ENCODE data around the gene PTGR3.
"Not testable (repeated sequence)": the region's sequence is repeated elsewhere in the genome, so short reads cannot be mapped to it uniquely, and the experiment has no call there.

The PTGR3 gene

GRCh38 chr18:75201282-75202270 is 7.4 kb downstream of the PTGR3 start:
- peak; percentile 27 for DNase-seq

- peak; percentile 22 for DNase-seq
These were observed 8.2 kb downstream of the PTGR3 start for GRCh38 chr18:75200605-75201280.

GRCh38 chr18:75200071-75200470 is 8.9 kb downstream of the PTGR3 start:
- DNase-seq, result no peak

GRCh38 chr18:75199327-75199726 is 9.6 kb downstream of the PTGR3 start:
- no peak for DNase-seq

GRCh38 chr18:75198036-75198435 is 10.9 kb downstream of the PTGR3 start:
- DNase-seq, result peak; percentile 42

GRCh38 chr18:75192899-75193298 is 16.0 kb downstream of the PTGR3 start:
- DNase-seq, result no peak

GRCh38 chr18:75189696-75190095 is 19.2 kb downstream of the PTGR3 start:
- no peak for DNase-seq

- DNase-seq, result not testable (repeated sequence)
These were observed 21.2 kb downstream of the PTGR3 start for GRCh38 chr18:75187702-75188101.

- no peak for DNase-seq
These were observed 23.5 kb downstream of the PTGR3 start for GRCh38 chr18:75185460-75185859.

GRCh38 chr18:75183973-75184493 is 24.9 kb downstream of the PTGR3 start:
- DNase-seq, result no peak

- no peak for DNase-seq
These were observed 25.4 kb downstream of the PTGR3 start for GRCh38 chr18:75183524-75183923.

- no peak for DNase-seq
These were observed 28.9 kb downstream of the PTGR3 start for GRCh38 chr18:75179819-75180600.

- DNase-seq, result no peak
These were observed 30.6 kb downstream of the PTGR3 start for GRCh38 chr18:75178376-75178775.

GRCh38 chr18:75176849-75177248 is 32.1 kb downstream of the PTGR3 start:
- DNase-seq, result no peak

- peak; percentile 15 for DNase-seq
These were observed 35.2 kb downstream of the PTGR3 start for GRCh38 chr18:75173738-75174137.

GRCh38 chr18:75173125-75173432 is 35.9 kb downstream of the PTGR3 start:
- DNase-seq, result peak; percentile 18

- DNase-seq, result no peak
These were observed 36.4 kb downstream of the PTGR3 start for GRCh38 chr18:75172299-75173124.

- DNase-seq, result no peak
These were observed 38.0 kb downstream of the PTGR3 start for GRCh38 chr18:75170916-75171315.

GRCh38 chr18:75170022-75170789 is 38.7 kb downstream of the PTGR3 start:
- DNase-seq, result no peak

- DNase-seq, result no peak
These were observed 39.5 kb downstream of the PTGR3 start for GRCh38 chr18:75169411-75169810.

- no peak for DNase-seq
These were observed 40.3 kb downstream of the PTGR3 start for GRCh38 chr18:75168619-75169018.

Measured in hematopoietic multipotent progenitor cell treated with erythropoietin and hydrocortisone succinate and interleukin-3 and kit ligand, for 6 days (in vitro differentiated cells).